ENCODE results near the gene ATL1. TPM values are rescaled to one million over a fixed set of nuclear protein-coding genes. Genes with fewer than 3 reads are reported as not detected.
A peak's percentile ranks its signal among the peaks of the same experiment; 100 is the strongest.

Gene ATL1
- total and polyA plus RNA-seq, 2 of the 4 experiments (the other 2 are of a cell fraction) = 6.0 to 12.2 TPM

DNA sequence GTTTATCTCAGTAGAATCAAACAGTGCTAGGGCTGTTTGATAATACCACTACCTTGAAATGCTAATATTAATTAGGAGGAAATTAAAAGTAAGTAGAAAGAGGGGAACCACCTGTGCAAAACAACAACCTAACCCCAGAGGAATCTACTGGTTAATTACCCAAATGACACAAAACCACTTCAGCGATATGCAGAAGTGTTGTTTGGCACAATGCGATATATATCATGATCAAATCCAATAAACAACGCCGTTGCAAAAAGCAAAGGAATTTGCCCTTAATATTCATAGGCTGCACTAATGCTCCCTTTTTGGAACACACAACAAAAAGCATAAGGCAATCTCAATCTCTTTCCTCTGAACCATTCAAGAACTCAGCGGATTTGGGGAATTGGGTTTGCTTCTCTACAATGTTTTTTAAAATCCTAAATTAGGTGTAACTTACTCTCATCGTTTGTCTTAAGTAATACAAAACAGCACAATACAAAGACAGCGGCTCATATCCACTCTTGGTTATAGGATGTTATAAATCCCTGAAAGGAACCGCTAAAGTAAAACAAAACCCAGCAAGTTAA lies 29.1 kb upstream of the ATL1 start:
- H3K14ac ChIP-seq (replicated peaks; ENCODE audit: low read depth, low read length) = peak overlapping the region; percentile 84
- no peaks in the 10 kb centered on the region for H3K27me3 ChIP-seq (ENCODE audit: control insufficient read depth, insufficient read depth, low read length)
- no peak for ATAC-seq (ENCODE audit: low read depth)
- H3K4ac ChIP-seq (ENCODE audit: low read depth, low read length) = peak overlapping the region; percentile 96; the same call in 1 of the 2 replicates
- in situ Hi-C loops (cut with MboI; ENCODE audit: low sequenced_read_pairs) = no loop called here
- peak overlapping the region; percentile 87 for H3K23ac ChIP-seq (ENCODE audit: low read depth, low read length)
- peak overlapping the region; percentile 95 for H3K4me3 ChIP-seq (ENCODE audit: insufficient read depth, low read depth, low read length)
- dilution Hi-C loops (cut with HindIII; ENCODE audit: low sequenced_read_pairs, unreplicated experiment) = no loop called here
- peak overlapping the region; percentile 97 for H3K27ac ChIP-seq (ENCODE audit: insufficient read depth, low read length)
- peak overlapping the region; percentile 20 to 83; a peak in 3 of 4 replicates for H4K8ac ChIP-seq (ENCODE audit: low read depth in 2 of 2, low read length in 2 of 2)
- H3K4me1 ChIP-seq (ENCODE audit: control insufficient read depth, insufficient read depth, low read length) = peaks cover 16% of the 10 kb centered on the region
- H3K18ac ChIP-seq (ENCODE audit: low read depth, low read length) = peak overlapping the region; percentile 98
- peaks cover 12% of the 10 kb centered on the region; the same call in 1 of the 2 replicates for H3K9me1 ChIP-seq (ENCODE audit: insufficient read depth, low read length)
- no peak for TF ChIP-seq RCOR1 (IDR thresholded peaks at IDR 0.05; ENCODE audit: insufficient replicate concordance, low read length)
- no peak for TF ChIP-seq MAFK (IDR thresholded peaks at IDR 0.05; ENCODE audit: low read depth, low read length)
- TF ChIP-seq MXI1 (IDR thresholded peaks at IDR 0.05; ENCODE audit: borderline replicate concordance, low read depth, low read length) = no peak
- peak overlapping the region; percentile 100 for H2BK5ac ChIP-seq (ENCODE audit: low read depth, low read length, poor library complexity, severe bottlenecking)
- peak overlapping the region; percentile 97 for H3K9ac ChIP-seq (ENCODE audit: low read depth, low read length)
- peak overlapping the region; percentile 85; the same call in 1 of the 2 replicates for H4K5ac ChIP-seq (ENCODE audit: low read depth, low read length)
- H2BK120ac ChIP-seq (ENCODE audit: low read depth, low read length) = peak overlapping the region; percentile 58
- H2BK20ac ChIP-seq (ENCODE audit: low read depth, low read length) = peak overlapping the region; percentile 8; the same call in 1 of the 2 replicates
- no peak overlapping the region for H2AK9ac ChIP-seq (replicated peaks; ENCODE audit: low read depth, low read length, poor library complexity)
- ChIA-PET POLR2A (ENCODE audit: unreplicated experiment) (interaction anchor here (1.2 kb wide), 1 partner anchor 188 kb away, joined by 6 read pairs; no protein-coding TSS in a partner anchor), CTCF (no interaction called here)
- peaks cover 3% of the 10 kb centered on the region for H3K36me3 ChIP-seq (ENCODE audit: control insufficient read depth, insufficient read depth, low read length)
- H2BK15ac ChIP-seq (ENCODE audit: low read depth, low read length) = 0 out of 3 replicates have a peak overlapping the region, but pooled peaks have one; percentile 2
- peak overlapping the region; percentile 92 for H3K56ac ChIP-seq (ENCODE audit: extremely low read depth, insufficient read depth, low read length)
- no peak for DNase-seq
- no peak overlapping the region for H2AFZ ChIP-seq (replicated peaks; ENCODE audit: low read length, poor library complexity)
- H3K9me3 ChIP-seq (ENCODE audit: control insufficient read depth, insufficient read depth, low read length) = no peaks in the 10 kb centered on the region
- no CpG with 5 or more reads among the region's 8 CpGs for WGBS, 2 experiments (ENCODE audit: extremely low coverage in 2 of 2, insufficient read length in 1 of 2)
- peaks cover 3 to 36% of the 10 kb centered on the region in 2 experiments; a peak in 2 of 4 replicates for H3K79me1 ChIP-seq (ENCODE audit: low read depth in 1 of 2, low read length in 2 of 2)
- no TSS peak for BruUV-seq (replicated peaks)
- H4K91ac ChIP-seq (ENCODE audit: insufficient read depth, low read depth, low read length) = peak overlapping the region; percentile 81
- H4K20me1 ChIP-seq (ENCODE audit: insufficient read depth, low read length) = peaks cover 42% of the 10 kb centered on the region
- intact Hi-C loops (cut with micrococcal nuclease) = loop anchor here (5.0 to 10.0 kb wide), 3 partner anchors 134 to 414 kb away; partner anchors contain the start of genes CDKL1, SOS2 and VCPKMT
- peak overlapping the region; percentile 61 for H2AK5ac ChIP-seq (ENCODE audit: low read depth, low read length)
- H3K4me2 ChIP-seq (ENCODE audit: low read depth, low read length) = peak overlapping the region; percentile 100

All from IMR-90 (cell line).